Measurements from ENCODE around the gene STAT2. TPM values are rescaled to one million over a fixed set of nuclear protein-coding genes. Genes with fewer than 3 reads are reported as not detected.
"Not testable (repeated sequence)": the region's sequence is repeated elsewhere in the genome, so short reads cannot be mapped to it uniquely, and the experiment has no call there.

The STAT2 gene
- total and polyA plus RNA-seq, 2 experiments from 2014 or later: 15.6 to 67.9 TPM

- H3K27me3 ChIP-seq (ENCODE audit: insufficient read depth); H3K9me2 ChIP-seq (ENCODE audit: insufficient read depth); H3K27ac Mint-ChIP-seq; H3K4me1 ChIP-seq (ENCODE audit: insufficient read depth); H3K27ac ChIP-seq (ENCODE audit: low read depth); H2AFZ ChIP-seq; H3K79me2 ChIP-seq (replicated peaks; ENCODE audit: insufficient read depth); H3K4me1 Mint-ChIP-seq; H4K20me1 ChIP-seq (replicated peaks; ENCODE audit: insufficient read depth); H3F3A ChIP-seq (replicated peaks; ENCODE audit: low read depth); H3K4me3 Mint-ChIP-seq; H3K4me2 ChIP-seq; H3K4me3 ChIP-seq; H3K36me3 ChIP-seq (ENCODE audit: insufficient read depth); ATAC-seq; H3K27me3 Mint-ChIP-seq (ENCODE audit: insufficient read depth, low read depth, poor library complexity); H3K9me3 Mint-ChIP-seq; DNase-seq (ENCODE audit: low spot score): not testable (repeated sequence)
- H3K36me3 Mint-ChIP-seq (ENCODE audit: low read depth): peaks cover 18% of the 10 kb centered on the region
Measured at GRCh38 chr12:56321610-56322009, 38.3 kb downstream of the STAT2 start.

GRCh38 chr12:56321027-56321426 is 38.9 kb downstream of the STAT2 start:
- Histone ChIP-seq H3K4me2 (no peak overlapping the region), H3K36me3 (ENCODE audit: insufficient read depth) (no peaks in the 10 kb centered on the region)
- no peak for TF ChIP-seq NANOG (IDR thresholded peaks at IDR 0.05; ENCODE audit: borderline replicate concordance)
- no peak for TF ChIP-seq ZNF331 (CRISPR knock-in tag; IDR thresholded peaks at IDR 0.05; ENCODE audit: low read depth)
- no peak for TF ChIP-seq ZNF462 (CRISPR knock-in tag; IDR thresholded peaks at IDR 0.05)
- no peak for TF ChIP-seq CTCF (conservative IDR thresholded peaks at IDR 0.05; ENCODE audit: low read depth in 2 of 2)
- TF ChIP-seq EZH2 (IDR thresholded peaks at IDR 0.05; ENCODE audit: low read depth, unreplicated experiment): no peak
- no peak for TF ChIP-seq REST (IDR thresholded peaks at IDR 0.05; ENCODE audit: unreplicated experiment)
- no peak for TF ChIP-seq JUNB (IDR thresholded peaks at IDR 0.05; ENCODE audit: unreplicated experiment)
- TF ChIP-seq STAT1 (IDR thresholded peaks at IDR 0.05; ENCODE audit: unreplicated experiment): no peak
- TF ChIP-seq CREB1 (CRISPR knock-in tag; IDR thresholded peaks at IDR 0.05; ENCODE audit: low read depth): no peak
- no peak for TF ChIP-seq ZNF114 (CRISPR knock-in tag; IDR thresholded peaks at IDR 0.05)
- no peak for TF ChIP-seq POLR2AphosphoS5 (IDR thresholded peaks at IDR 0.05; ENCODE audit: low read depth)
- TF ChIP-seq EZH2phosphoT487 (IDR thresholded peaks at IDR 0.05; ENCODE audit: unreplicated experiment): no peak

More at GRCh38 chr12:56321027-56321426, 38.9 kb downstream of the STAT2 start:
- DNase-seq (ENCODE audit: low spot score) (no peak), ATAC-seq (no peak)
- no peak overlapping the region for H3K4me3 ChIP-seq
- H4K20me1 ChIP-seq (replicated peaks; ENCODE audit: insufficient read depth): no peaks in the 10 kb centered on the region
- H3K4me1 ChIP-seq (ENCODE audit: insufficient read depth): peaks cover 7% of the 10 kb centered on the region
- Mint-ChIP-seq H3K36me3 (ENCODE audit: low read depth) (peaks cover 14% of the 10 kb centered on the region; the same call in 2 of the 3 replicates), H3K9me3 (no peaks in the 10 kb centered on the region), H3K4me3 (no peak overlapping the region), H3K27me3 (ENCODE audit: insufficient read depth, low read depth, poor library complexity) (peaks cover 6% of the 10 kb centered on the region), H3K27ac (no peak overlapping the region), H3K4me1 (no peaks in the 10 kb centered on the region; the same call in 2 of the 3 replicates)
- no peaks in the 10 kb centered on the region for H3K27me3 ChIP-seq (ENCODE audit: insufficient read depth)
- H2AFZ ChIP-seq: no peak overlapping the region
- 0 out of 2 replicates have a peak, but pooled peaks cover 3% of the 10 kb centered on the region for H3F3A ChIP-seq (replicated peaks; ENCODE audit: low read depth)
- H3K27ac ChIP-seq (ENCODE audit: low read depth): no peak overlapping the region
- H3K9me2 ChIP-seq (ENCODE audit: insufficient read depth): no peaks in the 10 kb centered on the region
- H3K79me2 ChIP-seq (replicated peaks; ENCODE audit: insufficient read depth): no peaks in the 10 kb centered on the region

Measured in GM23338 (cell line).